ENCODE results near the gene TFB2M.

Gene TFB2M

DNA sequence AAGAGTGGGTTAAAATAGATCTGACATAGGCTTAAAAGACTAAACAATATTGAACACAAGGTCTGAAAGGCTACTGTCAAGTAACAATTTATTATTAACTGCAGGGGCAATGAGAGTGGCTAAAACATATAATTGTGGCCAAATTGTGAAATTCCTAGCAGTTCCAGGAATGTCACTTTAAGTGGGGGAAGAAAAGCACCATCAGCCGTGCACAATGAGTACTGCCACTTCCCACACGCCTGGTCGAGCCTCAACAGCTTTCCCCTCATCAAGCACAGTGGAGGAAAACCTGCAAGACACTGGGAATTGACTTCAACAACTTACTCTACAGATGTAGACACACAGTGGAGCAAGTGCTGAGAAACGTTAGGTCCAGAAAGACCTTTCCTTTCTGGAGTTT is 16.4 kb downstream of the TFB2M start:
- DNase-seq (ENCODE audit: extremely low spot score): no peak
- TF ChIP-seq, protein P1, sequence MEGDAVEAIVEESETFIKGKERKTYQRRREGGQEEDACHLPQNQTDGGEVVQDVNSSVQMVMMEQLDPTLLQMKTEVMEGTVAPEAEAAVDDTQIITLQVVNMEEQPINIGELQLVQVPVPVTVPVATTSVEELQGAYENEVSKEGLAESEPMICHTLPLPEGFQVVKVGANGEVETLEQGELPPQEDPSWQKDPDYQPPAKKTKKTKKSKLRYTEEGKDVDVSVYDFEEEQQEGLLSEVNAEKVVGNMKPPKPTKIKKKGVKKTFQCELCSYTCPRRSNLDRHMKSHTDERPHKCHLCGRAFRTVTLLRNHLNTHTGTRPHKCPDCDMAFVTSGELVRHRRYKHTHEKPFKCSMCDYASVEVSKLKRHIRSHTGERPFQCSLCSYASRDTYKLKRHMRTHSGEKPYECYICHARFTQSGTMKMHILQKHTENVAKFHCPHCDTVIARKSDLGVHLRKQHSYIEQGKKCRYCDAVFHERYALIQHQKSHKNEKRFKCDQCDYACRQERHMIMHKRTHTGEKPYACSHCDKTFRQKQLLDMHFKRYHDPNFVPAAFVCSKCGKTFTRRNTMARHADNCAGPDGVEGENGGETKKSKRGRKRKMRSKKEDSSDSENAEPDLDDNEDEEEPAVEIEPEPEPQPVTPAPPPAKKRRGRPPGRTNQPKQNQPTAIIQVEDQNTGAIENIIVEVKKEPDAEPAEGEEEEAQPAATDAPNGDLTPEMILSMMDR (IDR thresholded peaks at IDR 0.05; ENCODE audit: control extremely low read depth, extremely low read depth, low read depth, missing control alignments): no peak
- POLR2A ChIA-PET: no interaction called here
- CTCF ChIA-PET: no interaction called here

DNA sequence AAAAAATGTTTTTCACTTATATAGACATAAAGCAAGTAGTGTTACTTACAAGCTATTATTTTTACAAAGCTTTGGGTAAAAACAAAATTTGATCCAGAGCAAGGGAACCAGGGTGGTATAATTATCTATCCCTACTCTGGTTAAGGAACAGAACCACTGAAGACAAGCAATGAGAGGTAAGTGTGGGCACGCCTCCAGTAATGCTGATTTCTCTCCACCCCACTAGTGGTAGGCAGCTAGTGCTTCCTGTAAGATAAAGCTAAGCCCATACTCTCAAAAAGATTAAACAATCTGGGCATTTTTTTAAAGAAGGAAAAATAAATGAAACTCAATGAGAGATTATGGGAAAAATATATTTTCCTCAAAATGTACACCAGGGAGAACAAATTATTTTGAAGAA is 22.1 kb downstream of the TFB2M start:
- TF ChIP-seq, protein P1 (IDR thresholded peaks at IDR 0.05; ENCODE audit: control extremely low read depth, extremely low read depth, low read depth, missing control alignments): no peak
- DNase-seq (ENCODE audit: extremely low spot score): no peak
- CTCF ChIA-PET: interaction anchor here (2.3 kb wide), 1 partner anchor 10 kb away, joined by 7 read pairs; no protein-coding TSS in a partner anchor
- POLR2A ChIA-PET: no interaction called here

DNA sequence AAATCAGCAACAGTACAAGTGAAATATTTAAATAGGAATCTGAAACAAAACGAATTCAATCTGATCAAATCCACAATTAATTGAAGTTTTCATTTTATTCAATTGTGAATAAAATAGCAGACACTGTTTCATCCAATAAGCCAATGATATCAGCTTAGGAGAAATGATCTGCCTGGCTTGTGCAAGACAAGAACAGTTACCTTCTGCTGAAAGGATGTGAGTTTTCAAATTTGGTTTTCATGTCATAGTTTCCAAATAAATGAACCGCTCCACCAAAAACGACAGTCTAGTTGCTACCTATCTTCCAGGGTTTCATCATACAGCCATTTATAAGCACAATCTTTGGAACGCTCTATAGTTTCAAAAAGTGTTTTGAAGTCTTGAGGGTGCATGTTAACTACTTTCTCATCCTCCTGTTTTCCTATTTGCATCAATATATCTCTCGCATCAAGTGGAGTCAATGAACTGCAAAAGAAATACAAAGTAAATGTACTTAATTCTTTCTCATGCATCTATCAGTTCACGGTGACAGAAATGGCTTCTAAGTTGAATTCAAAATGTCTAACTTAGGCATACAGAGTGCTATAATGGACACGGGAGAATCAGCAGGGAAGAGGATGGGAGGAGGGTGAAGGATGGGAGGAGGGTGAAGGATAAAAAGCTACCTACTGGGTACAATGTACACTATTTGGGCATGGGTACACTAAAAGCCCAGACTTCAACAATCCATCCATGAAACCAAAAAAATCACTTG is 25.1 kb downstream of the TFB2M start:
- CTCF ChIA-PET: no interaction called here
- TF ChIP-seq, protein P1 (IDR thresholded peaks at IDR 0.05; ENCODE audit: control extremely low read depth, extremely low read depth, low read depth, missing control alignments): no peak
- DNase-seq (ENCODE audit: extremely low spot score): no peak

DNA sequence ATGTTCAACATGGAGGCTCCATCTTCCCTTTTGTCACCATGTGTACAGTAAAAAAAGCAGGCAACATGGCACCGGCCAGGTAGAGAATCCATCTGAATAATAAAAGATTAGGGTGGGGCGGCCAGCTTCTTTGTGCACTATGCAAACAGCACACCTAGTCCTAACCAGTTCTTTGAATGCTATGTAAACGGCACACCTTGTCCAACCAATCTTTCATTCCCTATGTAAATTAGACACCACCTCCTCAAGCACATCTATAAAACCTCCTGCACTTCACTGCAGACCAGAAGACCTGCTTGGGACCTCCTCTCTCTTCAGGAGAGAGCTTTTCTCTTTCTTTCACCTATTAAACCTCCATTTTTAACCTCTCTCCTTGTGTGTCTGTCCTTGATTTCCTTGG is 28.2 kb downstream of the TFB2M start:
- POLR2A ChIA-PET: no interaction called here
- DNase-seq (ENCODE audit: extremely low spot score): no peak
- TF ChIP-seq, protein P1 (IDR thresholded peaks at IDR 0.05; ENCODE audit: control extremely low read depth, extremely low read depth, low read depth, missing control alignments): no peak
- CTCF ChIA-PET: interaction anchor here (1.5 kb wide), 1 partner anchor 10 kb away, joined by 4 read pairs; no protein-coding TSS in a partner anchor

More for the DNA sequence above, 25.1 kb downstream of the TFB2M start:
- POLR2A ChIA-PET: no interaction called here

DNA sequence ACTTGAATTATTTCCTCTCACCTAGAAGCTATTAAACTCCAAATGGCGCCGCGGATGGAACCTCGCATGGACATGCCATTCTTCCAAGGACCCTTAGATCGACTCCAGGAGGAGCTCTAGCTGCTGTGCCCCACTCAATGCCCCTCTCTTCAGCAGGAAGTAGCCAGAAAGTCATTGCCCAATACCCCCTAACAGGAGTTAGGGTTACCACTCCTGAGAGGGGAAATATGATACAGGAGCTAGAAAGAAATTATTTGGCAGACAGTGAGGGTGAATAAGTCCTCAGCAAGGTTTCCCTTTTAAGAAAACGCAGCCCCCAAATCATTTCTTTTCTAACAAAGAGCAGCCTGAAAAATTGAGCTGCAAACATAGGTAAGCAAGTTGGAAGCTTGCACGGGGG is 28.6 kb downstream of the TFB2M start:
- ChIA-PET POLR2A (no interaction called here), CTCF (interaction anchor here (1.5 kb wide), 1 partner anchor 11 kb away, joined by 4 read pairs; no protein-coding TSS in a partner anchor)
- DNase-seq (ENCODE audit: extremely low spot score): no peak
- TF ChIP-seq, protein P1 (IDR thresholded peaks at IDR 0.05; ENCODE audit: control extremely low read depth, extremely low read depth, low read depth, missing control alignments): no peak

DNA sequence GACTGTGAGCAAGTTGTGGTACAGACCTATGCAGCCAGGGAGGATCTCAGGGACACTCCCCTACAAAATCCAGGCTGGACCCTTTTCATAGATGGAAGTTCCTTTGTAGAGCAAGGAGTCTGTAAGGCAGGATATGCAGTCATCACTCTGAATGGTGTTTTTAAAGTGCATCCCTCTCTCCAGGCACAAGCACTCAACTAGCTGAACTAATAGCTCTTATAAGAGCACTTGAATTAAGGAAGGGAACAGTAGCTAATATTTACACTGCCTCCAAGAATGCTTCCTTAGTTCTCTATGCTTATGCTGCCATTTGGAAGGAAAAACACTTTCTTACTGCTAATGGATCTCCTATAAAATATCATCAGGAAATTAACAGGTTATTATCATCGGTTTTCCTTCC is 31.9 kb downstream of the TFB2M start:
- DNase-seq (ENCODE audit: extremely low spot score): no peak
- CTCF ChIA-PET: interaction anchor here (1.2 to 1.5 kb wide), 2 partner anchors 9 to 36 kb away, joined by 3 to 7 read pairs; no protein-coding TSS in a partner anchor
- POLR2A ChIA-PET: no interaction called here
- TF ChIP-seq, protein P1 (IDR thresholded peaks at IDR 0.05; ENCODE audit: control extremely low read depth, extremely low read depth, low read depth, missing control alignments): no peak

All from GM10248 (cell line).